Neural crest cell (in vitro differentiated cells): ENCODE measurements around the gene ATP2A1. TPM values are rescaled to one million over a fixed set of nuclear protein-coding genes. Genes with fewer than 3 reads are reported as not detected.

Experiments used
- DNase-seq: peaks from one replicate; pipeline ENCODE4 v3.0.0; 2021; ENCODE audit warnings: low read depth, mixed read lengths, low spot score
- H3K27ac Mint-ChIP-seq: one replicate; pipeline ENCODE4 v1.8.0; 2021; ENCODE audit warnings: mild to moderate bottlenecking, mixed read lengths; ENCODE audit not compliant: unreplicated experiment
- H3K27me3 Mint-ChIP-seq: 2 replicates; pipeline ENCODE4 v1.8.0; 2021; ENCODE audit warnings: low read depth, mild to moderate bottlenecking, mixed read lengths
- H3K36me3 Mint-ChIP-seq: 2 replicates; pipeline ENCODE4 v1.8.0; 2021; ENCODE audit warnings: low read depth, mild to moderate bottlenecking, mixed read lengths
- H3K4me1 Mint-ChIP-seq: 2 replicates; pipeline ENCODE4 v1.8.0; 2021; ENCODE audit warnings: mixed read lengths
- H3K4me3 Mint-ChIP-seq: one replicate; pipeline ENCODE4 v1.8.0; 2021; ENCODE audit warnings: mild to moderate bottlenecking, mixed read lengths
- H3K9me3 Mint-ChIP-seq: 2 replicates; pipeline ENCODE4 v1.8.0; 2021; ENCODE audit warnings: mixed read lengths
- total RNA-seq: library from RNA; stranded (reverse); gene quantifications from 2 replicates; pipeline ENCODE4 v1.2.1, GENCODE V29; 2021
- TF ChIP-seq, protein P1 (sequence below): fragments of 200-600 bp; sonication (generic); conservative IDR thresholded peaks from 2 replicates; pipeline ENCODE4 v1.5.0; 2021; ENCODE audit warnings: antibody characterized with exemption, mild to moderate bottlenecking

ATP2A1 gene
- total RNA-seq, 1 donor from 2014 or later, result 3.3 TPM

DNA sequence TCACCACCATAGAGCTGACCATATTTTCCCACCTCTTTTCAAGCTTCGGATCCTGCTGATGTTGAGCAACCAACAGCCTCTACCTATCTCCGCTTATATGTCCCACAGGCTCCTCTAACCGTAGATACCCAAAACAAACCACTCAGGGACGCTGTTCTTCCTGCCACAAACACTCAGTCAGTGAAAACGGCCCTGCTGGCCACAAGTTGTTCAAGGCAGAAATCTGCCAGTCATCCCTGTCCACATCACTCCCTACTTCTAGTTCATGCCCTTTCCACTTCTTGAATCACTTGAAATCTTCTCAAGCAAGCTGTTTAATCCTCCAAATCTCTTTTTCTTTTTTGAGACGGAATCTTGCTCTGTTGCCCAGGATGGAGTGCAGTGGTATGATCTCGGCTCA, 38.8 kb downstream of the ATP2A1 start:
- DNase-seq, result no peak
- Mint-ChIP-seq H3K4me1 (no peaks in the 10 kb centered on the region), H3K27ac (peak overlapping the region; percentile 47), H3K9me3 (no peaks in the 10 kb centered on the region), H3K4me3 (no peak overlapping the region), H3K36me3 (peaks cover 6% of the 10 kb centered on the region), H3K27me3 (no peaks in the 10 kb centered on the region)
- TF ChIP-seq, protein P1, sequence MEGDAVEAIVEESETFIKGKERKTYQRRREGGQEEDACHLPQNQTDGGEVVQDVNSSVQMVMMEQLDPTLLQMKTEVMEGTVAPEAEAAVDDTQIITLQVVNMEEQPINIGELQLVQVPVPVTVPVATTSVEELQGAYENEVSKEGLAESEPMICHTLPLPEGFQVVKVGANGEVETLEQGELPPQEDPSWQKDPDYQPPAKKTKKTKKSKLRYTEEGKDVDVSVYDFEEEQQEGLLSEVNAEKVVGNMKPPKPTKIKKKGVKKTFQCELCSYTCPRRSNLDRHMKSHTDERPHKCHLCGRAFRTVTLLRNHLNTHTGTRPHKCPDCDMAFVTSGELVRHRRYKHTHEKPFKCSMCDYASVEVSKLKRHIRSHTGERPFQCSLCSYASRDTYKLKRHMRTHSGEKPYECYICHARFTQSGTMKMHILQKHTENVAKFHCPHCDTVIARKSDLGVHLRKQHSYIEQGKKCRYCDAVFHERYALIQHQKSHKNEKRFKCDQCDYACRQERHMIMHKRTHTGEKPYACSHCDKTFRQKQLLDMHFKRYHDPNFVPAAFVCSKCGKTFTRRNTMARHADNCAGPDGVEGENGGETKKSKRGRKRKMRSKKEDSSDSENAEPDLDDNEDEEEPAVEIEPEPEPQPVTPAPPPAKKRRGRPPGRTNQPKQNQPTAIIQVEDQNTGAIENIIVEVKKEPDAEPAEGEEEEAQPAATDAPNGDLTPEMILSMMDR, result no peak

DNA sequence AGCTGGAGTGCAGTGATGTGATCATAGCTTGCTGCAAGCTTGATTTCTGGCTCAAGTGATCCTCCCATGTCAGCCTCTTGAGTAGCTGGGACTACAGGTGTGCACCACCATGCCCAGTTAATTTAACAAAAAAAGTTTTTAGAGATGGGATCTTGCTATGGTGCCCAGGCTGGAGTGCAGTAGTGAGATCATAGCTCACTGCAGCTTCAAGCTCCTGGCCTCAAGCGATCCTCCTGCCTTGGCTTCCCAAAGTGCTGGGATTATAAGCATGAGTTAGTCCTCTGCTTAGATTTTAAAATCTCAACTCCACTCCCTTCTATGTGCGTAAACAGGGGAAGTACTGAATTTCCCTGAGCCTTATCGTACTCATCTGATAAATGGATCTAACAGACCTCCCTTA, 40.4 kb downstream of the ATP2A1 start:
- Mint-ChIP-seq H3K27ac (no peak overlapping the region), H3K4me3 (no peak overlapping the region), H3K36me3 (peaks cover 6% of the 10 kb centered on the region), H3K27me3 (no peaks in the 10 kb centered on the region), H3K4me1 (peaks cover 4% of the 10 kb centered on the region), H3K9me3 (no peaks in the 10 kb centered on the region)
- TF ChIP-seq, protein P1, result no peak
- no peak for DNase-seq

DNA sequence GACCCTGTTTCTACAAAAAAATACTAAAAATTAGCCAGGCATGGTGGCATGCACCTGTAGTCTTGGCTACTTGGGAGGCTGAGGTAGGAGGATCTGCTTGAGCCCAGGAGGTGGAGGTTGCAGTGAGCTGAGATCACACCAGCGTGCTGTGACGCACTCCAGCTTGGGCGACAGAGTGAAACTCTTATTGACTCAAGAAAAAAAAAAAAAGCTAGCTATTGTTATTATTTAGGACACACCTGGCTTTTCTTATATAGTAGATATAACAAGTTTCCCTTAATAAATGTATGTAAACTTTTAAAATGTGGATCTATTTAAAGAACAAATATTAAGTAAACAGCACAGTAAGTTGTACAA, 44.9 kb downstream of the ATP2A1 start:
- peak overlapping the region; percentile 77 for H3K4me3 Mint-ChIP-seq
- H3K27me3 Mint-ChIP-seq, result no peaks in the 10 kb centered on the region
- peaks cover 19% of the 10 kb centered on the region for H3K4me1 Mint-ChIP-seq
- H3K36me3 Mint-ChIP-seq, result no peaks in the 10 kb centered on the region
- H3K27ac Mint-ChIP-seq, result no peak overlapping the region
- no peaks in the 10 kb centered on the region for H3K9me3 Mint-ChIP-seq
- TF ChIP-seq, protein P1, result no peak
- DNase-seq, result no peak

DNA sequence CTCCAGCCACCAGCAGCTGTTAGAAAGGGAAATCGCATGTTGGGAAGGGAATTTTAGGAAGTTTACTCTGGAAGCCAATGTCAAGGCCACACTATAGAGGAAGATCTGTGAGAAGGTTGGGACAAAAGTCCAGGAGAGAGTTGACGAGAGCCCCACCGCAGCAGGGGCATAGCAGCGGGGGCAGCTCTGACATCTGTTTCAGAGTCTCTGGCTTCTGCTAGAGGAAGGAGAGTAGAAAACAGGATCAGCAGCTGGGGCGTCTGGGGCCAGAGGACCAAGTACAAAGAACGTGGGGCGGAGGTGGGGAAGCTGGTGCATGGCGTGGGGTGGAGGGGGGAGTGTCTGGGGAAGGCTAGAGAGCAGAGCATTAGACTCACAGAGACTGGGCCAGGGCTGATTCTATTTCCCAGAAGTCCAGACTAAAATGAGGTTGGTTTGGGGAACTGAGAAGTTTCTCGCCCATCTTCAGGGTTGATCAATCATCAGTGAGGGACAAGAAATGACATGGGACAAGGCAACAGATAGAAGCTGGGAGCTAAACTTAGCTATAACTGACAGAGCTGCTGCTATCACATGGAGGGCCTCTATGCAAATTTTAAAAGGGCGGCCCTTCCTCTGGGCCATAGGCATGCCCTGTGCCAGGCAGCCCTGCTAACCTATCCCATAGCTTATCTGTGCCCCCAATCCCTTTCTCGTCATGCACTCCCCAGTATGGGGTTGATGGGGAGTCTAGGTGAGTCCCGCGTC, 45.5 kb downstream of the ATP2A1 start:
- no peaks in the 10 kb centered on the region for H3K27me3 Mint-ChIP-seq
- DNase-seq, result no peak
- peaks cover 19% of the 10 kb centered on the region for H3K4me1 Mint-ChIP-seq
- no peaks in the 10 kb centered on the region for H3K9me3 Mint-ChIP-seq
- peak overlapping the region; percentile 99 for H3K4me3 Mint-ChIP-seq
- no peaks in the 10 kb centered on the region for H3K36me3 Mint-ChIP-seq
- TF ChIP-seq, protein P1, result no peak
- H3K27ac Mint-ChIP-seq, result no peak overlapping the region

DNA sequence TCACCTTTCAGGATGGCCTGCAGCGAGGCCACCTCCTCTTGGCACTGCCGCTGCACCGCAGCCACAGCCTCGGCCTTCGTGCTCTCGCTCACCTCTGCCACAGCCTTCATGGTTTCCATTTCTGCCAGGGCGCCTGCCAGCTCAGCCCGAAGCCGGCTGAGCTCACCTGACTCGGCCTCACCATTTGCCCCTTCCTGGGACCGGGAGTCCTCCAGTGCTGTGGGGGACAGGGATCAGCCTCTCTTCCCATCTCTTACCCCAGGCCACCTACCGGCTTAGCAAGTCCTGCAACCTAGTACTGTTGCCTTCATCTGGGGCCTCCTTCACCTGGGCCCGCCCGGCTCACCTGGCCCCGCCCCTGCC, 46.1 kb downstream of the ATP2A1 start:
- no peak for DNase-seq
- H3K9me3 Mint-ChIP-seq, result no peaks in the 10 kb centered on the region
- H3K27ac Mint-ChIP-seq, result no peak overlapping the region
- H3K27me3 Mint-ChIP-seq, result no peaks in the 10 kb centered on the region
- peaks cover 19% of the 10 kb centered on the region for H3K4me1 Mint-ChIP-seq
- peak overlapping the region; percentile 99 for H3K4me3 Mint-ChIP-seq
- no peaks in the 10 kb centered on the region for H3K36me3 Mint-ChIP-seq
- TF ChIP-seq, protein P1, result no peak
